Cardiac fibroblast (primary cell): ENCODE data around the gene MCM9.
A peak's percentile ranks its signal among the peaks of the same experiment; 100 is the strongest.

ENCODE experiments used
- DNase-seq, 2 donors: peaks; one replicate each; pipeline versions ENCODE4 v3.0.0 to v3.0.0-alpha.2; 2010; ENCODE audit warnings: low read depth in 2 of 2
- H3K4me3 ChIP-seq, 2 donors: replicated peaks in 1 of 2; 1 replicate in 1 of 2; 2 replicates in 1 of 2; pipeline ENCODE4 v1.5.1; 2011; ENCODE audit warnings: low read depth in 2 of 2, low read length in 2 of 2, mild to moderate bottlenecking in 2 of 2, moderate library complexity in 1 of 2
- CTCF ChIP-seq: IDR thresholded peaks from one replicate; pipeline ENCODE4 v1.5.1; 2011; ENCODE audit warnings: low read depth, mild to moderate bottlenecking, low read length, inconsistent platforms

The MCM9 gene

GRCh38 chr6:118935978-118936703, 1.2 kb upstream of the MCM9 start:
- no peak overlapping the region for H3K4me3 ChIP-seq
- no peak for TF ChIP-seq CTCF
- no peak for DNase-seq

DNA sequence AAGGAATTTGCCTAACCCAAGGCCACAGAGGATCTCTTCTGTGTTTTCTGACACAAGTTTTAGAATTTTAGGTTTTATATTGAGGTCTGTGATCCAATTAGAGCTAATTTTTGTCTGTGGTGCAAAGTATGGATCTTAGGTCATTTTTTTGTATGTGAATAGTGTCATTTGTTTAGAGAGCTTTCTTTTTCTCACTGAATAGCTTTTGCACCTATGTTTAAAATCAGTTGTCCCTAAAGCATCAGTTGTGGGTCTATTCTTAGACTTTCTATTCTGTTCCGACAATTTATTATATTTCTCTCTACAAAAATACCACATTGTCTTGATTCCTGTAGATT, 341 bp upstream of the MCM9 start:
- no peak for DNase-seq
- H3K4me3 ChIP-seq = peak overlapping the region; percentile 59 to 79
- TF ChIP-seq CTCF = no peak

GRCh38 chr6:118933855-118934460, 1.0 kb downstream of the MCM9 start:
- no peak for DNase-seq
- H3K4me3 ChIP-seq = peak overlapping the region; percentile 79 to 92
- no peak for TF ChIP-seq CTCF

- TF ChIP-seq CTCF = no peak
- no peak for DNase-seq
- no peak overlapping the region for H3K4me3 ChIP-seq
These were observed 2.5 kb downstream of the MCM9 start for GRCh38 chr6:118932421-118932820.

DNA sequence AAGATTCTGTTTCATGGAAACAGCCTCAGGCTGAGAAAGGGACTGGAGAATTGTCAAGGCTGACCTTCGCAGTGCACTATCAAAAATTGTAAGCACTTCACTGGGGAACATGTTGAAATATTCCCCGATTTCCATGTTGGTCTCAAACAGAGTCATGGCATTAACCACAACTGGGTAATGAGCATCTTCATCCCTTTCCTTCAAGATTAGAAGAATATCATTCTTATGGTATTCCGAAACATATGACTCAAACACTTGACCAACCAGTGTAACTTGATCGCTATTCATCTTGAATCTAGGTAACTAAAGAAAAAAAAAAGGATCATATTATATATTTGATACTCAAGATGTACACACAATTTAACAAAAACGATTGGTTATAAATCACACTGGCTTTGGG, 3.5 kb downstream of the MCM9 start:
- DNase-seq = no peak
- H3K4me3 ChIP-seq = no peak overlapping the region
- no peak for TF ChIP-seq CTCF

GRCh38 chr6:118930680-118931079, 4.3 kb downstream of the MCM9 start:
- no peak overlapping the region for H3K4me3 ChIP-seq
- no peak for TF ChIP-seq CTCF

More at GRCh38 chr6:118930680-118931079, 4.3 kb downstream of the MCM9 start:
- DNase-seq = no peak
